ENCODE results near the gene TMEM184C.

The TMEM184C gene

DNA sequence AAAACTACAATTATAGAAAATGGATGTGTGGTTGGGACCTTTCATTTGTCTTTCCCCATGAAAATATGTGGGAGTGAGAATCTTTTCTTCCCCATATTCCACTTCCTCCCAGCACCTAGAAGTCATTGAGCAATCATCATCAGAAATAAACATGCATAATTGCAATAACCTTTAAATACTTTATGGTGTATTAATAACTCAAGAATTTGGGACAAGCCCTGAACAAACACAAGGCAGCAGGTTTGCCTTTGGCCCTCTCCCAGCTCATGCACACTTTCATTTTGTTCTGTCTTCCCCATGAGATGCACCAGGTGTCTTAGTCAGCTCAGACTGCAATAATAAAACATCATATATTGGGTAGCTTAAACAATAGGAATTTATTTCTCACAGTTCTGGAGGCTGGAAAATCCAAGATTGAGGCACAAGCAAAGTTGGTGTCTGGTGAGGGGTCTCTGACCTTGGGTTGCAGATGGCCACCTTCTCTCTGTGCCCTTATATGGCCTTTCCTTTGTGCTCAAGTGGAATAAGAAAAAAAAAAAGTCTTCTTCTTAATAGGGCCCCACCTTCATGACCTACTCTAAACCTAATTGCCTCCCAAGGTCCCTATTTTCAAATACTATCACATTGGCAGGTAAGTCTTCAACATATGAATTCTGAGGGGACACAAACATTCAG is 34.7 kb upstream of the TMEM184C start:
- Histone ChIP-seq H3K9ac (no peak overlapping the region), H3K9me3 (replicated peaks in 1 of 11) (peaks cover 0 to 15% (median 9%) of the 10 kb centered on the region in 11 experiments; a peak in 14 of 22 replicates), H3K36me3 (no peaks in the 10 kb centered on the region), H4K20me1 (no peaks in the 10 kb centered on the region), H3K27me3 (no peaks in the 10 kb centered on the region), H3K27ac (no peak overlapping the region), H3K4me2 (peak overlapping the region in 4 of 11 experiments; percentile 32 to 57 (median 45); a peak in 7 of 22 replicates), H3K4me1 (peaks cover 0 to 33% (median 0%) of the 10 kb centered on the region in 10 experiments; a peak in 6 of 20 replicates), H3K4me3 (no peak overlapping the region)
- no peak for TF ChIP-seq Cebpa-rat (IDR thresholded peaks at IDR 0.05)

DNA sequence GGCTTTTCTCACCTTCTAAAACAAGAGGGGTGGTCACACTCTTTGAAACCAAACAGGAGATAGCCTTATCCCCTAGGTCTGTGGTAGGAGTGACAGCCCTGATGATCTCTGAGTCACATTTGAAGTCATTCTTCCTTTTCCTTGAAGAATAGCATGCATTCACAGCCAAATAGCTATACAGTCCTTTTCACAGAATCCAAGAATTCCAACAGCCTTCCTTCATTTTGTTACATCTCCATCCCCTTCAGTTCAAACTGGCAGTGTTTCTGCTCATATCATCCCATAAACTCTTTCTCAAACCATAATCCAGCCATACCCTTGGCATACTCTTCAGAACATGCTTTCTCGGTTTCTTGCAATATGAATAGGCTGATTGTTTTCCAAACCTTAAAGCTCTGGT is 33.3 kb upstream of the TMEM184C start:
- no peaks in the 10 kb centered on the region for H3K36me3 ChIP-seq
- H3K27ac ChIP-seq = no peak overlapping the region
- H4K20me1 ChIP-seq = no peaks in the 10 kb centered on the region
- H3K9me3 ChIP-seq (replicated peaks in 1 of 11) = peaks cover 0 to 15% (median 9%) of the 10 kb centered on the region in 11 experiments; a peak in 14 of 22 replicates
- H3K4me3 ChIP-seq = no peak overlapping the region
- peaks cover 0 to 26% (median 0%) of the 10 kb centered on the region in 10 experiments; a peak in 6 of 20 replicates for H3K4me1 ChIP-seq
- H3K27me3 ChIP-seq = no peaks in the 10 kb centered on the region
- TF ChIP-seq Cebpa-rat (IDR thresholded peaks at IDR 0.05) = no peak
- no peak overlapping the region for H3K4me2 ChIP-seq
- H3K9ac ChIP-seq = no peak overlapping the region

DNA sequence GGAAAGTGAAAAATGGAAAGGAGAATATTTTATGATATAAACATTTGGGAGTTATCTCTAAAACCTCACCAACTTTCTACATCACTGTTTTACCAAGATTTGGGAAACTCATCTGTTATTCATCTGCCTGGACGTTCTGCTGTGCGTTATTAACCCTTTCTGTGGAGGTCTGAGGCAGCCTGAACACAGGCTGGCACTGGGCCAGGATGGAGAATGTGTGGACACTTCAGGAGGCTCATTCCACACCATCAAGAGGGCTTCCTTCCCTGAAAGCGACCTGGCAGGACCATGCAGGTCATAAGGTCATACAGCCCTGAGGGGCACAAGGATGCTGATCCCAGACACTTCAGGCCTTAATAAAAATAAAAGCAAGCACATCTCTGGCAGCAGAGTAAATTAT is 31.2 kb upstream of the TMEM184C start:
- no peak overlapping the region for H3K27ac ChIP-seq
- H3K36me3 ChIP-seq = no peaks in the 10 kb centered on the region
- TF ChIP-seq Cebpa-rat (IDR thresholded peaks at IDR 0.05) = no peak
- H3K4me2 ChIP-seq = no peak overlapping the region
- no peaks in the 10 kb centered on the region for H3K27me3 ChIP-seq
- no peak overlapping the region for H3K9ac ChIP-seq
- peaks cover 0 to 15% (median 9%) of the 10 kb centered on the region in 11 experiments; a peak in 14 of 22 replicates for H3K9me3 ChIP-seq (replicated peaks in 1 of 11)
- H3K4me1 ChIP-seq = peaks cover 0 to 23% (median 0%) of the 10 kb centered on the region in 10 experiments; a peak in 6 of 20 replicates
- no peak overlapping the region for H3K4me3 ChIP-seq
- no peaks in the 10 kb centered on the region for H4K20me1 ChIP-seq

DNA sequence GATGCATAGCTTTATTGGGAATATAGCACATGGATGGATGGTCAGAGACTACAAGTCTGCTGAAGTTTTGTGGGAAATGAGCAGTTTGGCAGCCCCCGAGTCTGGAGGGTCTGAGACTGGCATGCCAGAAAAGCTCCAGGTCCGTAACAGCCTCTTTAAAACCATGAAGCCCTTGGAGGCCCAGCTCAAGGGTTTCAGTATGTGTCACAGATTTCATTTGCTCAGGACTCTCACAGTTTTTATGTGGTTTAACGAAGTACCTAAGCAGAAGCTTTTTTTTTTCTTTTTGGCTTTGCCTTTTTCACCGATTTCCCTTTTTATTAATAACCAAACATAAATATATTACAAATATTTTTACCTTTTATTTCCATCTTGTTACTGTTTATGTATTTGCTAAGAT is 30.6 kb upstream of the TMEM184C start:
- Histone ChIP-seq H3K9me3 (replicated peaks in 1 of 11) (peaks cover 0 to 15% (median 9%) of the 10 kb centered on the region in 11 experiments; a peak in 14 of 22 replicates), H3K27ac (no peak overlapping the region), H3K36me3 (no peaks in the 10 kb centered on the region), H3K4me2 (no peak overlapping the region), H3K27me3 (no peaks in the 10 kb centered on the region), H4K20me1 (no peaks in the 10 kb centered on the region), H3K9ac (no peak overlapping the region), H3K4me3 (no peak overlapping the region), H3K4me1 (peaks cover 0 to 17% (median 0%) of the 10 kb centered on the region in 10 experiments; a peak in 6 of 20 replicates)
- TF ChIP-seq Cebpa-rat (IDR thresholded peaks at IDR 0.05) = no peak

DNA sequence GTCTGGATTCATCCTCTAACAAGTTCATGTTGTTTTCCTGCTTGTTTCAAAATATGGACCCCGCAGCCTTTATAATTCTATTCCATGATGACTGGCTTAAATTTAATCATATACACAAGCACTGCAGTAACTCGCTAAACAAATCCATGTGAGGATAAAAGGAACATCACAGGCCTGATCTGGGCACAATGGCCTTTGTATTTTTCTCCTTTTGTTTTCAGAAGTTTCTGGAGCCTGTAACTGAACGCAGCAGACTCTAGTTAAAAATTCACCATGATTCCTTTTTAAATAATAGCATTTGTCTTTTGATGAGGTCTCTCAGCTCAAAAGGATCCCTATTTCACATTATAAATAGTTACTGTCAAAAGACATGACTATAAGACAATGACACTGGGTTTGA is 30.2 kb upstream of the TMEM184C start:
- H3K9me3 ChIP-seq (replicated peaks in 1 of 11) = peaks cover 0 to 15% (median 9%) of the 10 kb centered on the region in 11 experiments; a peak in 14 of 22 replicates
- no peak overlapping the region for H3K9ac ChIP-seq
- H3K4me1 ChIP-seq = peaks cover 0 to 13% (median 0%) of the 10 kb centered on the region in 10 experiments; a peak in 6 of 20 replicates
- TF ChIP-seq Cebpa-rat (IDR thresholded peaks at IDR 0.05) = no peak
- no peaks in the 10 kb centered on the region for H3K36me3 ChIP-seq
- no peaks in the 10 kb centered on the region for H4K20me1 ChIP-seq
- no peak overlapping the region for H3K4me3 ChIP-seq
- H3K4me2 ChIP-seq = no peak overlapping the region
- H3K27me3 ChIP-seq = no peaks in the 10 kb centered on the region
- no peak overlapping the region for H3K27ac ChIP-seq

DNA sequence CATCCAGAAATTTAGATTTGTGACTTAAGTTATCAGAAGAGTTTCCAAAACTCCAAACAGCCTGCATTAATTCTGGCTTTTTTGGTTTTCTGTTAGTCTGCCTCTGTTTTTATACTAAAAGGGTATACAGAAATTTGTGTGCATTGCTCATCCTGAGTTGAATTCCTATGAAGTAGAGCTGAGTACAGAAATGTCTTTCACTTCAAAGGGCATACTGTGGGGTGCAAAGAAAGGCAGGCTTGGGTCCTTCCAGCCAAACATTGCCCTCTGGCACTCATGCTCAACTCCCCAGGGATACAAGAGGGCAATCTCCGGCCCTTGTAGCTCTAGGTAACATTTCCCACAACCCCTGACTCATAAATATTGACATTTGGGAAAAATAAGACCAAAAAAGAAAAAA is 27.6 kb upstream of the TMEM184C start:
- Histone ChIP-seq H3K27me3 (no peaks in the 10 kb centered on the region), H3K4me3 (no peak overlapping the region), H3K36me3 (no peaks in the 10 kb centered on the region), H3K9ac (no peak overlapping the region; a peak in 1 of 22 replicates), H3K4me1 (peaks cover 0 to 4% (median 0%) of the 10 kb centered on the region in 10 experiments; a peak in 2 of 20 replicates), H3K27ac (no peak overlapping the region), H4K20me1 (no peaks in the 10 kb centered on the region), H3K4me2 (no peak overlapping the region), H3K9me3 (replicated peaks in 1 of 11) (peaks cover 0 to 8% (median 4%) of the 10 kb centered on the region in 11 experiments; a peak in 14 of 22 replicates)
- no peak for TF ChIP-seq Cebpa-rat (IDR thresholded peaks at IDR 0.05)

DNA sequence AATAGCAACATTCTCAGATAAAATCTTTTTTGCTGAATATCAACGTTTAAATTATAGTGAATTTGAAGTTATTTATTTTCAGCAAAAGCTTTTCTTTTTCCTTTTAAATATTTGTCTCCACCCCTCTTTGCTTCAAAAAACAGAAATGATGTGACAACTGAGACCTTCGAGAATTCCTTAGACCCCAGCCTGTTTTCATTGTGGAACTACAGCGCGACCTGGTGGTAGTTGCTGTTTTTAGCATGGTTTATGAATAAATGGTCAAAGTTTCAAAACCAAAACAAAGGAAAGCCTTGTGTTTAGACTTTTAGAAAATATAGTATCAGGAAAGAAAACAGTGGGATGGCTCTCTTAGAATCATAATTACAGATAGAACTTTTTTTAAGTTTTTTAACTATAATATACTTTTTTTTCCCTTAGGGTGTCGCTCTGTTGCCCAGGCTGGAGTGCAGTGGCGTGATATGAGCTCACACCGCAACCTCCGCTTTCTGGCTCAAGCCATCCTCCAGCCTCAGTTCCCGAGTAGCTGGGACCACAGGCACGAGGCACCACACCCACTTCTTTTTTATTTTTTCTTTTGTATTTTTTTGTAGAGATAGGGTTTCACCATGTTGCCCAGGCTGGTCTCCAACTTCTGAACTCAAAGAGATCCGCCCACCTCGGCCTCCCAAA is 26.8 kb upstream of the TMEM184C start:
- Histone ChIP-seq H3K4me1 (peaks cover 0 to 4% (median 0%) of the 10 kb centered on the region in 10 experiments; a peak in 2 of 20 replicates), H3K27ac (no peak overlapping the region), H4K20me1 (no peaks in the 10 kb centered on the region), H3K4me3 (no peak overlapping the region), H3K9ac (no peak overlapping the region), H3K36me3 (no peaks in the 10 kb centered on the region), H3K27me3 (no peaks in the 10 kb centered on the region), H3K9me3 (replicated peaks in 1 of 11) (peaks cover 0 to under 1% (median 0%) of the 10 kb centered on the region in 11 experiments; a peak in 2 of 22 replicates), H3K4me2 (no peak overlapping the region)
- no peak for TF ChIP-seq Cebpa-rat (IDR thresholded peaks at IDR 0.05)

DNA sequence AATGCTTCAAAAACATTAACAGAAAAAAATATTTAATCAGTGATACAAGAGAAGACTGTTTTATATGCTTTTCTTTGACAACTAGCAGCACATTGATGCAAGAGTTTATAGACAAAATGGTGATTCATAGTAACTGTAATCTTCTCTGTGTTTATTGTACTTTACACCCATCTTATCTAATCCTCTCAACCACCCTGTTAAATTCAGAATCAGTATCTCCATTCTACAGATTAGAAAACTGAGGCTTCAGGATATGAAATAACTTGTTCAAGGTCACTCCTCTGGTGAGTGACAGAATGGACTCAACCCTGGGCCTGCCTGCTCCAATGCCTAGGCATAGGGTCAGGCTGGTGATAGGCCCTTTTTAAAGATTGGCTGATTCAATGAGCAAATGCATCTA is 26.1 kb upstream of the TMEM184C start:
- no peaks in the 10 kb centered on the region for H3K27me3 ChIP-seq
- H3K9ac ChIP-seq = 0 out of 22 replicates have a peak overlapping the region, but pooled peaks of 1 of the 11 experiments have one; percentile 41
- H3K4me3 ChIP-seq = no peak overlapping the region
- no peak overlapping the region for H3K4me2 ChIP-seq
- H4K20me1 ChIP-seq = no peaks in the 10 kb centered on the region
- no peak for TF ChIP-seq Cebpa-rat (IDR thresholded peaks at IDR 0.05)
- H3K9me3 ChIP-seq (replicated peaks in 1 of 11) = no peaks in the 10 kb centered on the region
- peaks cover 0 to 4% (median 0%) of the 10 kb centered on the region in 10 experiments; a peak in 2 of 20 replicates for H3K4me1 ChIP-seq
- no peaks in the 10 kb centered on the region for H3K36me3 ChIP-seq
- no peak overlapping the region for H3K27ac ChIP-seq

DNA sequence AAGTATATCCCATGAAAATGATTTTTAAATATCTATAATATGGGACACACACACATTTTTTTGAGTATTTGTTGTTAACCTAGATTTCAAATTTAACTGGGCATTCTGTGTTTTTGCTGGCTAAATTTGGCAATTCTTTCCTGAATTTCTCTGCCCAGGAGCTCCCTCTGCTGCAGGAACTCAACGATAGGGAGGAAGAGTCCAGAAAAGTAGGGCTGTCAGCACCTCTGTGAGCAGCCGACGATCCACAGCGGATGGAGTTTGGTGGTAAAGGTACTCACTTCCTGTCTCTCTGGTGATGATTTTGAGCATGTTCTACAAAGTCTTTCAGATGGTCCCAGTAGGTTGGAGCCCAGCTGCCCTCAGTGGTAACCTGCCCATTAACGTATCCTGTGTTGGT is 23.1 kb upstream of the TMEM184C start:
- Histone ChIP-seq H3K27ac (no peak overlapping the region), H3K4me2 (no peak overlapping the region), H3K9me3 (replicated peaks in 1 of 11) (no peaks in the 10 kb centered on the region), H3K9ac (no peak overlapping the region), H3K27me3 (no peaks in the 10 kb centered on the region), H4K20me1 (no peaks in the 10 kb centered on the region), H3K4me3 (no peak overlapping the region), H3K4me1 (peaks cover 0 to 4% (median 0%) of the 10 kb centered on the region in 10 experiments; a peak in 2 of 20 replicates), H3K36me3 (no peaks in the 10 kb centered on the region)
- no peak for TF ChIP-seq Cebpa-rat (IDR thresholded peaks at IDR 0.05)
